COR-L47 (cell line): ENCODE results near the gene FNDC10.

Experiments
- DNase-seq: peaks from one replicate; lab custom pipeline; 2025; lab: John Stamatoyannopoulos, UW

The FNDC10 gene

DNA sequence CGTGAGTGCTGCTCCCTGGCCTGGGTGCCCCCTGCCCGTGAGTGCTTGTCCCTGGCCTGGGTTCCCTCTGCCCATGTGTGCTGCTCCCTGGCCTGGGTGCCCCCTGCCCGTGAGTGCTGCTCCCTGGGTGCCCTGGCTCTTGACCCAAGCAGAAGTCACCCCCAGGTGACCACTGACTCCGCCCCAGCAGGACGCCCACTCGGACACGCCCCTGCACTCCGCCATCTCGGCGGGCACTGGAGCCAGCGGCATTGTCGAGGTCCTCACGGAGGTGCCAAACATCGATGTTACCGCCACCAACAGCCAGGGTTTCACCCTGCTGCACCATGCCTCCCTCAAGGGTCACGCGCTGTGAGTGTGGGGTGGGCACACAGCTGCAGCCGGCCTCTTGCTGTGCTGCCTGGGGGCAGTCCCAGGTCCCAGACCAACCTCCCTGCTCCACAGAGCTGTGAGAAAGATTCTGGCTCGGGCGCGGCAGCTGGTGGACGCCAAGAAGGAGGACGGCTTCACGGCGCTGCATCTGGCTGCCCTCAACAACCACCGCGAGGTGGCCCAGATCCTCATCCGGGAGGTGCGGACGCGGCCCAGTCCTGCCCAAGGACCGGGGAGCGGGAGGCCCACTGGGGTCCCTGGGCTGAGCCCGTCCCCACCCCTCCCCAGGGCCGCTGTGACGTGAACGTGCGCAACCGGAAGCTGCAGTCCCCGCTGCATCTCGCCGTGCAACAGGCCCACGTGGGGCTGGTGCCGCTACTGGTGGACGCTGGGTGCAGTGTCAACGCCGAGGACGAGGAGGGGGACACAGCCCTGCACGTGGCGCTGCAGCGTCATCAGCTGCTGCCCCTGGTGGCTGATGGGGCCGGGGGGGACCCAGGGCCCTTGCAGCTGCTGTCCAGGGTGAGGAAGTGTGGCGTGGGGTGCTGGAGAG, 28.2 kb upstream of the FNDC10 start:
- DNase-seq: no peak

DNA sequence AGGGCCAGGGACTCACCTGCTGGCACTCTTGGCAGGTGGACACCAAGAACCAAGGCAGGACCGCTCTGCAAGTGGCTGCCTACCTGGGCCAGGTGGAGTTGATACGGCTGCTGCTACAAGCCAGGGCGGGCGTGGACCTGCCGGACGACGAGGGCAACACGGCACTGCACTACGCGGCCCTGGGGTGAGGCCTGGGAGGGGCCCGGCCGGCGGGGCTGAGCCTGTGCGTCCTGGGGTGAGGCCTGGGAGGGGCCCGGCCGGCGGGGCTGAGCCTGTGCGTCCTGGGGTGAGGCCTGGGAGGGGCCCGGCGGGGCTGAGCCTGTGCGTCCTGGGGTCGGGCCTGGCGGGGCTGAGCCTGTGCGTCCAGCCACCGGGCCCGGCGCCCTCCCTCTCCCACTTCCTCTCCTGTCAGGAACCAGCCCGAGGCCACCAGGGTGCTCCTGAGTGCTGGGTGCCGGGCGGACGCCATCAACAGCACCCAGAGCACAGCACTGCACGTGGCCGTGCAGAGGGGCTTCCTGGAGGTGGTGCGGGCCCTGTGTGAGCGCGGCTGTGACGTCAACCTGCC, 27.4 kb upstream of the FNDC10 start:
- DNase-seq: no peak

DNA sequence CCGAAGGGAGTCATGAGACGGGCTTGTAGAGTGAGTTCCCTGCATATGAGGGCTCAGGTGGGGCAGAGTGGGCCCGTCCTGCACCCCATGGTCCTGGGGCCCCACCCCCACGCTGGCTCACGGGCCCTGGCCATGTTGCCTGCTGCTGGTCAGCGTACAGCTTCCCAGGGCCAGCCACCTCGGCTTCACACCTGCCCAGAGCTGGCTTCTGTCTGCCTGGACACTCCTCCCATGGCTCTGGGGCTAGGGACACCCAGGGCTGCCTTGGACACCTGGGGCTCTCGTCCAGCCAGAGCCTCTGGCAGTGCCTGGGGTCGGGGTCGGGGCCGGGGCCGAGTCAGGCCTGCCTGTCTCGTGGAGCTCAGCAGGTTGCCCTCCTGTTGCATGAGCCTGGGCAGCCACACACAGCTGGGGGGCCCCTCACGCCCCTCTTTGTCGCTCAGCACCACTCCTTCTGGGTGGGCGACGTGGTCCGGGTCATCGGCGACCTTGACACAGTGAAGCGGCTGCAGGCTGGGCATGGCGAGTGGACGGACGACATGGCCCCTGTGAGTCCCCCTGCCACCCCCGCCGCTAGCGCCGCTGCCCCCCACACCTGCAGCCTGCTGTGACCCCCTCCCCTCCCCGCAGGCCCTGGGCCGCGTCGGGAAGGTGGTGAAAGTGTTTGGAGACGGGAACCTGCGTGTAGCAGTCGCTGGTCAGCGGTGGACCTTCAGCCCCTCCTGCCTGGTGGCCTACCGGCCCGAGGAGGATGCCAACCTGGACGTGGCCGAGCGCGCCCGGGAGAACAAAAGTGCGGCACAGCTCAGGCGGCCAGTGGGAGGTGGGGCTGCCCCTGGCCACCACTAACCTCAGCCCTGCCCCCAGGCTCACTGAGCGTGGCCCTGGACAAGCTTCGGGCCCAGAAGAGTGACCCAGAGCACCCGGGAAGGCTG, 26.5 kb upstream of the FNDC10 start:
- no peak for DNase-seq

DNA sequence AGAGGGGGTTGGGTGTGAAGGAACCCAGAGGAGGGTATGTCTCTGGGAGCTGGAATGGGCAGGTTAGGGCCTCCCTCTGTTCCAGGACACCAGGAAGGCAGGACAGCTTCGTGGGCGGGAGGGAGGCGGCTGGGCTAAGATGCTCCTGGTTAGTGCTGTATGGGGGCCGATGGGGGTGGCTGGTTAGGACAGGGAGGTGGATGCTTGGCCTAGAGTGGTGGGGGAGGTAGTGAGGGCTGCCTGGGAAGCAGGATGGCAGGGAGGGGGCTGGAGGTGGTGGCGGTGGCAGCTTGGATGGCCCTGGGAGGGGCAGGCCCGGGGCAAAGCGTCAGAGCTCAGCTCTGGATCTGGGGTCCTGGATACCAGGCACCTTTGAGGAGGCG, 25.9 kb upstream of the FNDC10 start:
- no peak for DNase-seq

DNA sequence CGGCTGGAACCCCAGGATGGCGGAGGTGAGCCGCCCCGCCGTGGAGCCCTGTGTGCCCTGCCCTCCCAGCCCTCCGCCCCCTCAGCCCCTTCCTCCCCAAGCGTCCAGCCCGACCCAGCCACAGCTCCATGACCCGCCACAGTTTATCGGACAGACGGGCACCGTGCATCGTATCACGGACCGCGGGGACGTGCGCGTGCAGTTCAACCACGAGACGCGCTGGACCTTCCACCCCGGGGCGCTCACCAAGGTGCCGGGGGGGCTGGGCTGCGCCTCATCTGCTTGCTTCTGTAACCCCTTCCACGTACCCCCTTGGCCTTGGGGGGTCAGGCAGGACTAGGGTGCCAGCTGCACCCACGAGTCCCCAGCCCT, 25.5 kb upstream of the FNDC10 start:
- no peak for DNase-seq

DNA sequence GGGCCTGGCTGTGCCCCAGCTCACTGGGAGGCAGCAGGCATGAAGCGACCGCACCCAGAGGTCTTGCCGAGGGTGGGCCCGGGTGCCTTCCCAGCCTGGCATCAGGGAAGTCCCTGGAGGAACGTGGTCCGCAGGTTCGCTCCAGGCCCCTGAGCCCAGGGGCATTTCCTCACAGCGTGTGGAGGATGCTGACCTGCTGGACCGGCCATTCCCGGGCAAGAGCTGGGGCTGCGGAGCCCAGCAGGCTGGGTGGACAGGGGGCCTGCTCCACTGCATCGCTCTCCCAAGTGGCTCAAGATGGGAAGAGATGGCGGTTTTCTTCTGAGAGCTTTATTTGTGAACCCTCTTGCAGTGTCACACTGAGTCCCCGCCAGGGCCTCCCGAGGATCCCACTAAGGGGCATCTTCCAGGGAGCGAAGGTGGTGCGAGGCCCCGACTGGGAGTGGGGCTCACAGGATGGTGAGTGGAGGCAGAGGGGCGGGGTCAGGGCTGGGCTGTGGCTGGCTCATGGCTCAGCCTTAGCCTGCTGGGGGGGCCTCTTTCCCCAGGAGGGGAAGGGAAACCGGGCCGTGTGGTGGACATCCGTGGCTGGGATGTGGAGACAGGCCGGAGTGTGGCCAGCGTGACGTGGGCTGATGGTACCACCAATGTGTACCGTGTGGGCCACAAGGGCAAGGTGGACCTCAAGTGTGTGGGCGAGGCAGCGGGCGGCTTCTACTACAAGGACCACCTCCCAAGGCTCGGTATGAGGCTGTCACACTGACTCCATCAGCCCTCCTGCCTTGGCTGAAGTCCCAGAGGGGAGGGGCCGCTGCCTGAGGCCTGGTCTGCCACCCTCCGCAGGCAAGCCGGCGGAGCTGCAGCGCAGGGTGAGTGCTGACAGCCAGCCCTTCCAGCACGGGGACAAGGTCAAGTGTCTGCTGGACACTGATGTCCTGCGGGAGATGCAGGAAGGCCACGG, 24.8 kb upstream of the FNDC10 start:
- peak; percentile 72 for DNase-seq

DNA sequence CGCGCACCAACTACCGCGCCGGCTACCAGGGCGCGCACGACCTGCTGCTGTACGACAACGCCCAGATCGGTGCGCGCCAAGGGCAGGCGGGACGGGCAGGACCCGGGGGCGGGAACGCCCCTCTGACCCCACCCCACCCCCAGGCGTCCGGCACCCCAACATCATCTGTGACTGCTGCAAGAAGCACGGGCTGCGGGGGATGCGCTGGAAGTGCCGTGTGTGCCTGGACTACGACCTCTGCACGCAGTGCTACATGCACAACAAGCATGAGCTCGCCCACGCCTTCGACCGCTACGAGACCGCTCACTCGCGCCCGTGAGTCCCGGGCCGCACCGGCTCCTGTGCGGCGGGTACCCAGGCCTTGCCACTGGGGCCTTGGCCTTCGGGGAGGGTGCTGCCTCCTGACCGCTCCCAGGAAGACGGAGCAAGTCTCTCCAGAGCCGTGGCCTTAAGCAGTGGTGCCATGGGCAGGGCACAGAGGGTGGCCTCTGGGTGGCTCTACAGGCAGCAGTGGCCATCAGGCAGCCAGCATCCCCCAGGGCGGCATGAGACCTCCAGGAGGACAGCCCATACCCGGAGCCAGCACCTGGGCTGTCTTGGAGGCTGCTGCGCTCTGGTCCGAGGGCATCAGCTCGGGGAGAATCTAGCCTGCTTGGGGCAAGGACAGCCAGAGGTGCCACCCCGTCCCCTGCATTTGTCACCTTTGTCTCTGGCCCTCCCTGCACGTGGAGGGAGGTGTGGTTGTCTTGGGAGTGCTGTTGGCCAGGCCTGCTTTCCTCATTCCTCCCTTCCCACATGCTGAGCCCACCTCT, 23.9 kb upstream of the FNDC10 start:
- DNase-seq: no peak

DNA sequence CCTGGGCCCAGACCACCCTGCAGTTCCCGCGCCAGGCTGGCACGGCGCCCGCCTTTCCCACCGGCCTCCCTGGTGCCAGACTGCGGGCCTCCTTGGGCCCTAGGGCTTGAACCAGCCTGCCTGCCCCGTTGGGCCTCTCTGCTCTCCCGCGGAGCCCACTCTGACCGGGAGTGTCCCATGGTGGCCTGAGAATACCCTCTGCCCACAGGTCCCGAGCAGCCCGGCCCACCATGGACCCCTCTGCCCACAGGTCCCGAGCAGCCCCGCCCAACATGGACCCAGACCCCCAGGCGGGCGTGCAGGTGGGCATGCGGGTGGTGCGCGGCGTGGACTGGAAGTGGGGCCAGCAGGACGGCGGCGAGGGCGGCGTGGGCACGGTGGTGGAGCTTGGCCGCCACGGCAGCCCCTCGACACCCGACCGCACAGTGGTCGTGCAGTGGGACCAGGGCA, 23.3 kb upstream of the FNDC10 start:
- DNase-seq: no peak

DNA sequence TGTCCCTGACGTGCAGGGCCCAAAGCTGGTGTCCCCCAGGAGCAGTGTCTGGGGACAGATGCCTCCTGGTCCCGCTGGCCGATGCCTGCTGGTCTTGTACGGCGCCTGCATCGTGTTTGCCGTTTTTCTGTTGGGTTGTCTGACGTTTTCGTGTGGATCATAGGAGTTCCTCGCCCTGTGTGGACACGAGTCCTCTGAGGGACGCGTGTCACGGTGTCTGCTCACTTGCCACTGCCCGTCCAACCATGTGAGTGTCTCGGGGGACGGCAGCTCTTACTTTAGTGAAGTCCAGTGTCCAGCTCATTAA, 22.8 kb upstream of the FNDC10 start:
- DNase-seq: no peak

DNA sequence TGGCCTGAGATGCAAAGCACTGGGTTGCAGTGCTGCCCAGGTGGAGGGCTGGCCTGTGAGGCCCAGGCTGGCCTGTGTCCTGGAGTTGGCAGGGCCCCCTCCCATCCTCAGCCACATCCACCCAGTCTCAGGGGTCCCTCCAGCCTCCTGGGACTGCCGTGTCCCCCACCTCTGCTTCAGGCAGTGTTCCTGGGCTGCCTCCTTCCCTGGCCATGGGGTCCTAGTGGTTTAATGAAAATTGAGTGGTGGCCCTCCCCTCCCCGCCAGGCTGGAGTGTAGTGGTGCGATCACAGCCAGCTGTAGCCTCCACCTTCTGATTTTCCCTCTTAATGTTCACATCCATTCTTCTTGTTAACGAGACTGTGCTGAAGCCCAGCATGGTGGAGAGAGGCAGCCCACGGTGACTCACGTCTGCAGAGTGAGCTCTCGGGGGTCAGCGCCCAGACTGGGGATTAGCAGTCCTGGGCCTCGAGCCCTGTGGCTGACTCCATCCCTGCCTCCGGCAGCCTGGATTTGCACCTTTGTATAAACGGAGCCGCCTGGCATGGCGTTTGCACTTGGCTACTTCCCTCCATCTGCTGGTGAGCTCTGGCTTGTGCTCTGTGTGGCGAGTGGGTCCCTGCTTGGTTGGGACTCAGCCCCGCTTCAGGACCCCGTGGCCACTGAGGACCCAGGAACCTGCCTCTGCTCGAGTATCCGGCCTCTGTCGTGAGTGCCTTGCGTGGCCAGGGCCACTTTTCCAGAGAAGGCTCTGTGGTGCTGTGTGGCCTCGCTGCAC, 22.3 kb upstream of the FNDC10 start:
- DNase-seq: no peak

DNA sequence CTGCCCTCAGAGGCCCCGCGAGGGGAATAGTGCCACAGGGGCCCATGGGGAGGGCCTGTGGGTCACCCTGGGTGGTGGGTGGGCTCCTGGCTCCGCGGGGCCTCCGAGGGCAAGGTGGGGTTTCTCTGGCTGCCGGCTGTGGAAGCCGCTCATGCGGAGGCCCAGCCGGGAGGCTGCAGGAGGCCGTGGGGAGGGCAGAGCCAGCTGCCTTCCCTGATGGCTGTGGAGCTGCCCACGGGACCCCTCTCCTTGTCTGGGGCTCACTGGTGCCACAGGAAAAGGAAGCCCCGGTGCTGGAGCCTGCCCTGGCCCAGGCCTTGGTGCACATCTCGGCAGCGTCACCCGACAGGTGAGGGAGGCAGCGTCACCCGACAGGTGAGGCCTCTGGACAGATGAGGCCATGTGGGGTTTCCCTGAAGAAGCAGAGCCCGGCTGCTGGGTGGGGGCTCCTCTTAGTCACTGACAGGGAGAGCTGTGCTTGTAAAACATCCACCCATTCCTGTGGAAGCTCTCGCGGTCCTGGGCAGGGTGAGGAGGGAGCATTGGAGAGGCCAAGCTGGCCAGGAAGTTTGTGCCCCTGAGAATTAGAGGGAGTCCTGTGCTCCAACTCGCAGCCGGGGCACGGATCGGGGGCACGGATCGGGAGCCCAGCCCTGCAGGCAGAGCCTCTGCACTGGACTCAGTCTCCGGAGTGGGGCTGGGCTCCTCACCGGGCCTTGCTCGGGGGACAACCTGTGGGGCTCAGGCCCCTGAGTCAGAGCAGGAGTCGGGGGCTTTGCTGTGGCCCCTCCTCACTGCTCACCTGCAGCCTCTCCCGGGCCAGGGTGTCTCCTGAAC, 21.5 kb upstream of the FNDC10 start:
- no peak for DNase-seq

DNA sequence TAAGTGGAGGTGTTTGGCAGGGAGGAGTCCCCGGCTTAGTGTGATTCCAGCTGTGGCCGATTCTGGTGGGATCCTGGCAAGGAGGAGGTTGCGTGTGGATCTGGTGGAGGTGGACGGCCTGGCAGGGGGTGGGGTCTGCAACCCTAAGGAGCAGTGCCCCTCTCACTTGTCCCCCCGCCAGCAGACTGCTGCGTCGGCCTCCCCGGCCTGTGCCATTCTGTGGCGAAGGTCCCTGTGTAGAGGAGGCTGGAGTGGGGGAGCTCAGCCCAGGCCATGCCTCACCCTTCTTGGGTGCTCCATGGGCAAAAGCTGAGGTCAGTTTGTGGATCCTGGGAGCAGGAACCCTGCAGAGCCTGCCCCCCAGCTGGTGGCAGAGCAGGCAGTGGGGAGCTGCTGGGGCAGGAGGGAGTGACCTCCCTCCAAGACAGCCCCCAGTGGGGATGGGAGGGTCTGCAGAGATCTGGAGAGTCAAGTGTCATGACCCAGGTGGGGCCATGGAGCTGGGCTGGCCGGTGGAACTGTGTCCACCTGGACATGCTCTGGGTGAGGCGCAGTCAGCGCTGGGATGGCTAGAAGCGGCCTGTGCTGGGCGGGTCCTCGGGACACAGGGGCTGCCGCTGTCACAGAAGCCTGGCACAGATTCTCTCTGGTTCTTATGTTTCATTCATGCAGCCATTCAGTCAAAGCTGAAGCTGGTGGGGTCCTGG, 20.7 kb upstream of the FNDC10 start:
- no peak for DNase-seq

DNA sequence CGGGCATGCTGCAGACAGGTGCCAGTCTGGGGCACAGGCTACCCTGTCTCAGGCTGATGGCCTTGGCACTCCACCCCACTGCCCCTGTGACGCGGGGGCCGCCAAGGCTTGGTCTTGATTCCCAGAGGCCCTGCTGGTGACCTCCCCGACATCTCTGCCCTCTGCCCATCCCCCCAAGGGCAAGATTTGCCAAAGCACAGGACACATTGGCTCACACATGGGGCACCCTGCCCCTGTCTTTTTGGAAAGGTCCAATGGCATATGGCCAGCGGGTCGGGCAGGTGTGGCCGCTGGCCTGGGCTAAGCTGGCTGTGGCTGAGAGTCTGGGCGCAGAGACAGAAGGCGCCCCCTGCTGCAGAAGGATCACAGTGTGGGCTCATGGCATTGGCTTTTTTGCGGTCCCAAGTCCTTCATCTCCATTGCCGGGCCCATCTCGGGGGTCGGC, 20.0 kb upstream of the FNDC10 start:
- no peak for DNase-seq

DNA sequence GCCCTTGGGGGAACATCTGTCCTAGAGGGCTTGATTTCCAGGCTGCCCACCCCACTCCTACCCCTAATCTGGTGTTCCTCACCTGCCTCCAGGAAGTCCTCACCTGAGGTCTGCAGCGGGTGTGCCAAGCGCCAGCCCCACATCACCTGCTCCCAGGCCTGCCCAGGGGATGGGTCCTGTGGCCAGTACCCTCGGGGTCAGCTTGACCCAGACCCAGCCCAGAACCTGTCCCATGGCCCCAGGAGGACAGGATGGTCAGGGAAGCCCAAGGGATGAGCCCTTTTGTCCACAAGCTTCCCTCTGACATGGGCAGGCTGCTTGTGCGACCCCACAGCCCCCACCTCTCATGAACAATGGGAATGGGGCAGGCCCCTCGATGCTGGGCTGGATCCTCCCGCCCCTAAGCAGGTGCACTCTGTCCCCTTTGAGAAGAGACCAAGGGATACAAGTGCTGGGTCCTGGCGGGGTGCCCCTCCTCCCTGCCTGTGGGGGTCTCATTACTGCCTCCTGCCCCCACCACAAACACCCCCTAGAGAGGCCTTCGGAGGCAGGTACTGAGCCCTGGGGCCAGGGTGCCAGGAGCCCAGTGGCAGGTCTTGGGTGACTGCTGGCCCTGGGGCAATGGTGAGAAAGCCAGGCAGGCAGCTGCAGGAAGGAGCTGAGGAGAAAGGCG, 18.6 kb upstream of the FNDC10 start:
- no peak for DNase-seq

DNA sequence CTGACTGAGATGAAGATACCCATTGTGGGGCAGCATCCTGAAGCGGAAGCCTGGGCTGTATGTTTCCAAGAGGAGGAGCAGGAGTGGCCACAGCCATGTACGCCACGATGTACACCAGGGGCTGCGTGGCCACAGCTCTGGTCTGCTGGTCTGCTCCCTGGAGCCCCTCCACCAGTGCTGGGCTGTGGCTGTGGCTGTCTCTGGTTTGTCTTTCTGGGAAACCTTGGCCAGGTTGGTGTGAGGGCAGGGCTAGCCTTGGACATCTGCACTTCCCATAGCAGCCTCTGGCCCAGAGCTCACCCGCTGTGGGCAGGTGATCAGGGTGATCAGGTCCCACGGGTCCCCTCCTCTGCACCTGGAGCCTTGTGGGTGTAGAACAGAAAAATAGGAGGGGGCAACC, 18.0 kb upstream of the FNDC10 start:
- no peak for DNase-seq

DNA sequence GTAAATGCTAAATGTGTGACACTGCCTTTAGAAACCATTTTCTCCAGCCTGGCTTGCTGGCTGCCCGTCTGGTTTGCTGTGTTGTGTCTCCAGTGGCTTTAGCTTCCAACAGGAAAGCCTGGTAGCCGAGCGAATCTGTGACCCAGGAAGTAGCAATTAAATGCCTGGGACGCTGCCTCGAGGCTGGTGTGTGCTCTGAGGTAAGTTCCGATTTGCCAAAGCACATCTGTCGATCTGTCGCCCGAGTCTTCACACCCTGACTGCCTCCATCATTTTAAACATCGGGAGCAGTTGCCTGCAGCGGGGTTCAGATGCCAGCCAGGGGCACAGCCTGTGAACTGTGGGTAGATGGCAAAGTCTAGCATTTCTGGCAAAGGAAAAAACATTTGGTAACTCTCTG, 17.6 kb upstream of the FNDC10 start:
- no peak for DNase-seq

DNA sequence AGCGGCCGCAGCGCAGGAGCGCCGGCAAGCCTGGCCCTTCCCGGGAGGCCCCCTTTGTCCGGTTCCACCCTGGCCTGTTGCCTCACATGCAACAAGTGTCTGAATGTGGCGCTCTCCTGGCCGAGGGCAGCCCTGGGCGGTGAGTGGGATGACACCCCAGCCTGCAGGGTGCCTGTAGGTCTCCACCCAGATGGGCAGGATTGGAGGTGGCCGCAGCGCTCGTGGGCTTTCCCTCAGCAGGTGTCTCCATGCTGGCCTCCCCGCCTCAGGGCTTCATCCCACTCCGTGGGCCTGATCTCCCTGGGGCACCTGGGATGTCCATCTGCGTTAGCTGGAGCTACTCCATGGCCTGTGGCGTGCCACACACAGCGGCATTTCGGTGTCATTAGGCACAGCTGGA, 16.9 kb upstream of the FNDC10 start:
- DNase-seq: no peak
